HEK293T (cell line): ENCODE data around the gene SLC10A4.

Experiments used
- CTCF ChIA-PET: fragments of 350-600 bp; formaldehyde crosslinking; extraction: SDS; loops from one replicate; lab custom pipeline; 2021; ENCODE audit warnings: antibody characterized with exemption, inconsistent platforms; lab: Yijun Ruan, JAX
- POLR2A ChIA-PET: fragments of 350-600 bp; formaldehyde crosslinking; extraction: SDS; loops from one replicate; lab custom pipeline; 2020; ENCODE audit warnings: antibody characterized with exemption, inconsistent platforms; lab: Yijun Ruan, JAX
- DNase-seq: peaks from one replicate; pipeline ENCODE4 v3.0.0; 2012; ENCODE audit warnings: mixed read lengths; ENCODE audit errors: extremely low spot score
- ARNT ChIP-seq: fragments of 450-650 bp; IDR thresholded peaks from 2 replicates; pipeline ENCODE4 v1.6.1; 2017; ENCODE audit warnings: mild to moderate bottlenecking
- BHLHE40 ChIP-seq: fragments of 450-650 bp; IDR thresholded peaks from 2 replicates; pipeline ENCODE4 v1.6.1; 2016; ENCODE audit warnings: mild to moderate bottlenecking, moderate library complexity, borderline replicate concordance
- CTBP1 ChIP-seq: fragments of 450-650 bp; IDR thresholded peaks from 2 replicates; pipeline ENCODE4 v1.6.1; 2016; ENCODE audit warnings: borderline replicate concordance
- ELF4 ChIP-seq: fragments of 450-650 bp; IDR thresholded peaks from 2 replicates; pipeline ENCODE4 v1.6.1; 2017; ENCODE audit warnings: antibody characterized with exemption
- FOXA1 ChIP-seq: fragments of 450-650 bp; IDR thresholded peaks from 2 replicates; pipeline ENCODE4 v1.6.1; 2016; ENCODE audit warnings: mild to moderate bottlenecking
- FOXK2 ChIP-seq: fragments of 450-650 bp; IDR thresholded peaks from 2 replicates; pipeline ENCODE4 v1.6.1; 2016; ENCODE audit warnings: mild to moderate bottlenecking
- FOXM1 ChIP-seq: fragments of 450-650 bp; IDR thresholded peaks from 2 replicates; pipeline ENCODE4 v1.6.1; 2017; ENCODE audit warnings: mild to moderate bottlenecking, borderline replicate concordance
- HDGF ChIP-seq: fragments of 450-650 bp; IDR thresholded peaks from 2 replicates; pipeline ENCODE4 v1.6.1; 2017; ENCODE audit warnings: antibody characterized with exemption, borderline replicate concordance
- L3MBTL2 ChIP-seq: fragments of 450-650 bp; conservative IDR thresholded peaks from 2 replicates; pipeline ENCODE4 v1.6.1; 2016; ENCODE audit warnings: mild to moderate bottlenecking
- LEF1 ChIP-seq: fragments of 450-650 bp; IDR thresholded peaks from 2 replicates; pipeline ENCODE4 v1.6.1; 2017; ENCODE audit warnings: mild to moderate bottlenecking, borderline replicate concordance
- NFRKB ChIP-seq: fragments of 450-650 bp; IDR thresholded peaks from 2 replicates; pipeline ENCODE4 v1.6.1; 2016; ENCODE audit warnings: mild to moderate bottlenecking, moderate library complexity
- SP1 ChIP-seq: fragments of 450-650 bp; IDR thresholded peaks from 2 replicates; pipeline ENCODE4 v1.6.1; 2017
- SUZ12 ChIP-seq: fragments of 450-650 bp; IDR thresholded peaks from 2 replicates; pipeline ENCODE4 v1.6.1; 2016; ENCODE audit warnings: mild to moderate bottlenecking
- TARDBP ChIP-seq: fragments of 450-650 bp; IDR thresholded peaks from 2 replicates; pipeline ENCODE4 v1.6.1; 2016
- ZNF384 ChIP-seq: fragments of 450-650 bp; IDR thresholded peaks from 2 replicates; pipeline ENCODE4 v1.6.1; 2016
- TF ChIP-seq, protein P1 (sequence below): fragments of 450-650 bp; IDR thresholded peaks from 2 replicates; pipeline ENCODE4 v1.6.1; 2016

SLC10A4 gene

DNA sequence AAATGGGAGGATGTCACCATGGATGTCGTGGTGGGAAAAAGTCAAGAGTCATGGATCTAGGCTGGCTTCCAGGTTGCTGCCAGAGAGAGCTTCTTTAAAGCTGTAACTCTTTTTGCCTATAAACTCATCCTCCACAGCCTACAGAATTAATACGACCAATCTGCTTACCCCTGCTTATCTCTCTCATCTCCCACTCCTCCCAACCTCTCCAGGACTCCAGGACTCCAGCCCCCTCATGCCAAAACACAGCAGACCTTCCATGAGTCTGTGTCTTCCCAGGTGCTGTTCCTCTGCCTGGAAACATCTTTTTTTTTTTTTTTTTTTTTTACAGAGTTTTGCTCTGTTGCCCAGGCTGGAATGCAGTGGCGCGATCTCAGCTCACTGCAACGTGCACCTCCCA, 15.3 kb upstream of the SLC10A4 start:
- TF ChIP-seq HDGF (no peak), CTBP1 (no peak), ELF4 (no peak), ARNT (no peak), FOXM1 (no peak), ZNF384 (no peak), TARDBP (no peak), SUZ12 (no peak), FOXA1 (no peak), L3MBTL2 (no peak), BHLHE40 (no peak)
- ChIA-PET CTCF (interaction anchor here (0.6 kb wide), 1 partner anchor 79 kb away, joined by 3 read pairs; no protein-coding TSS in a partner anchor), POLR2A (no interaction called here)
- no peak for DNase-seq

DNA sequence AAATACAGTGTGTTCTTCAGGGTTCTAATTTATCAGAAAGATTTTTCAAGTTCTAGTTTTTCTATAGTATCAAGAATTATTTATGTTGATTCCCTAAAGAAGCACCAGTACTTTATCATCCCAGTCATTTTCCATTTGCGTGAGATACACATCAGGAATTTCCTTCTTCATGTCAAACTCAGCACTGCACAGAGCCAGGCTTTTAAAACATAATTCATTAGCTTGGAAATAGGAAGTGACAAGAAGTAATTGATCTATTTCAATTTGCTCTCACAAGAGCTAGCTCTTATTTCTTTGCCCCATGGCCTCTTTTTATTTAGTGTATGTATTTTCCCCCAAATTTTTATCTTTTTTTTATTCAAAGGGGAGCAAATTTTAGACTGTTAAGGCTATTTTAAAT, 13.0 kb upstream of the SLC10A4 start:
- ChIA-PET CTCF (no interaction called here), POLR2A (no interaction called here)
- TF ChIP-seq FOXK2 (no peak), TARDBP (no peak)
- DNase-seq = no peak

DNA sequence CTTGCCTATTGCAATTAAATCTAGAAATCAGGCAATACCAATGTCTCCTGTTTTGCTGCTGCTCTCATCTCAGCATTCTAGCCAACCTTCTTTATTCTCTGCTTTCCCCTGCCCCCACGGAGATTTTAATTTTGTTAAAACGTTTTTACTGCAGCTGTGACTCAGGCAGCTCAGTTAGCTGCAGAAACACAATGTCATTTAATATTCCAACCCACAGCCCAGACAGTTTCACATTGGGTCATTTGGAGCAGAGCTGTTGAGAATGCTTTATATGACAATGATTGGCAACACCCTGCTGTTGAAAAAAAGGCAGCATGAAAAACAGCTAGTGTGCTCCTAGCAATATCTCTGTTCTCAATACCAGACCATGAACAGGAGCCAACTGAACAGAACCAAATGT, 12.6 kb upstream of the SLC10A4 start:
- ChIA-PET POLR2A (no interaction called here), CTCF (no interaction called here)
- no peak for DNase-seq
- no peak for TF ChIP-seq ZNF384
- TF ChIP-seq L3MBTL2 = no peak
- TF ChIP-seq LEF1 = no peak
- TF ChIP-seq NFRKB = no peak
- no peak for TF ChIP-seq FOXM1
- no peak for TF ChIP-seq SUZ12
- TF ChIP-seq TARDBP = no peak
- TF ChIP-seq, protein P1, sequence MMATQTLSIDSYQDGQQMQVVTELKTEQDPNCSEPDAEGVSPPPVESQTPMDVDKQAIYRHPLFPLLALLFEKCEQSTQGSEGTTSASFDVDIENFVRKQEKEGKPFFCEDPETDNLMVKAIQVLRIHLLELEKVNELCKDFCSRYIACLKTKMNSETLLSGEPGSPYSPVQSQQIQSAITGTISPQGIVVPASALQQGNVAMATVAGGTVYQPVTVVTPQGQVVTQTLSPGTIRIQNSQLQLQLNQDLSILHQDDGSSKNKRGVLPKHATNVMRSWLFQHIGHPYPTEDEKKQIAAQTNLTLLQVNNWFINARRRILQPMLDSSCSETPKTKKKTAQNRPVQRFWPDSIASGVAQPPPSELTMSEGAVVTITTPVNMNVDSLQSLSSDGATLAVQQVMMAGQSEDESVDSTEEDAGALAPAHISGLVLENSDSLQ = no peak
- no peak for TF ChIP-seq FOXA1
- no peak for TF ChIP-seq SP1
- no peak for TF ChIP-seq FOXK2
- no peak for TF ChIP-seq ELF4
- TF ChIP-seq BHLHE40 = no peak
- TF ChIP-seq CTBP1 = no peak
- no peak for TF ChIP-seq ARNT

DNA sequence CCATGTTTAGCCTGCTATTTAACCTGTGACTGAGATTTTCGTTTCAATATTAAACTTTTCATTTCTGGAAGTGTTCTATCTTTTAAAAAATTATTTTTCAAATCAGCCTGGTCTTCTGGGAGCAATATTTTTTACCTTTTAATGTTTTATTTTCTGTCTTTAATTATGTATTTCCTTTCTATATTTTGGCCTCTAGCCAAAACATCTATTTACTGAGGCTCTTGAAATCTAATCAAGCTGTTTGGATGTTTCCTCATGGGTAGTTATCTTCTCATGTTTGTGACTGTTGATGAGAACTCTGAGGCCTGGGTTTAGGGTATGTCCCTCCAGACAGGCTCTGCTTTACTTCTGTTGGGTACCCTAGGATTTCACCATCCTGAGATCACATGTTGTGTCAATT, 10.3 kb upstream of the SLC10A4 start:
- ChIA-PET POLR2A (no interaction called here), CTCF (no interaction called here)
- TF ChIP-seq FOXA1 (no peak), LEF1 (no peak), ELF4 (no peak), FOXK2 (no peak)
- DNase-seq = no peak

DNA sequence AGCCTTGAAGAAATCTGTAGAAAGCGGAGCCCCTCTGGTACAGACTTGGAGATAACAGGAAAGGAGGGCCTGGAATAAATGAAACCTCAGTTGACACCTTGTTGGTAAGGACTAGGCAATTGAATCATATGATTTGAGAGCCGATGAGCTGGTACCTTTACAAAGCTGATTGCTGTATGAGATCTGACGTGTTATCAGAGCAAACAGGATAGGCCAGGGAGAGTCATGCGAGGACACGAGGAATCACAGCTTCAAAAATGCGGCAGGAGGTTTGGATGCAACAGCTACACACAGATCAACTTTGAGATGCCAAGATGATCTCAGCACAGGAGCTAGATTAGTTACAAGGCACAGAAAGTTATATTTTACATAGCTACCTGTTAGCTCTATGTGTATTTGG, 7.4 kb upstream of the SLC10A4 start:
- CTCF ChIA-PET = interaction anchor here (1.6 kb wide), 1 partner anchor 11 kb away, joined by 8 read pairs; no protein-coding TSS in a partner anchor
- POLR2A ChIA-PET = no interaction called here
- TF ChIP-seq HDGF = no peak
- no peak for TF ChIP-seq SP1
- TF ChIP-seq ZNF384 = no peak
- no peak for TF ChIP-seq TARDBP
- TF ChIP-seq, protein P1 = no peak
- no peak for TF ChIP-seq FOXK2
- no peak for TF ChIP-seq FOXM1
- no peak for TF ChIP-seq CTBP1
- no peak for TF ChIP-seq ARNT
- no peak for TF ChIP-seq FOXA1
- no peak for TF ChIP-seq LEF1
- no peak for TF ChIP-seq ELF4
- no peak for TF ChIP-seq SUZ12
- TF ChIP-seq L3MBTL2 = no peak
- no peak for TF ChIP-seq NFRKB
- no peak for TF ChIP-seq BHLHE40
- DNase-seq = no peak

DNA sequence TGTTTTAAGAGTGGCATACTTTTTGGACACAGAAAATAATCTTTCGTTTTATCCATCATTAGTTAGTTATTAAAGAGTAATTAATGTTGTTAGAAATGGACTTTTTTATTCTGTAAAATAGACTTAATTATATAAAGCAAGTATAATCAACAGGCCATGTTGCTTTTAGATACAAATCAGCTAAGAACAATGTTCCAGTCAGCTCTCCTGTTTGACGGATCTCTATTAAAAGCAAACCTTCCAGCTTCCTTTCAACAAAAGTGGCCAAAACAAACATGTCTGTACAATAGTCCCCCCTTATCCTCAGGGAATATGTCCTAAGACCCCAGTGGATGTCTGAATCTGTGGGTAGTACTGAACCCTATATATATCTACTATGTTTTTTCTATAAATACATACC, 4.9 kb upstream of the SLC10A4 start:
- CTCF ChIA-PET = no interaction called here
- POLR2A ChIA-PET = no interaction called here
- DNase-seq = no peak
- TF ChIP-seq SP1 (no peak), HDGF (no peak), L3MBTL2 (no peak), CTBP1 (no peak), NFRKB (no peak), LEF1 (no peak), ELF4 (no peak), SUZ12 (no peak), TARDBP (no peak), ARNT (no peak)

DNA sequence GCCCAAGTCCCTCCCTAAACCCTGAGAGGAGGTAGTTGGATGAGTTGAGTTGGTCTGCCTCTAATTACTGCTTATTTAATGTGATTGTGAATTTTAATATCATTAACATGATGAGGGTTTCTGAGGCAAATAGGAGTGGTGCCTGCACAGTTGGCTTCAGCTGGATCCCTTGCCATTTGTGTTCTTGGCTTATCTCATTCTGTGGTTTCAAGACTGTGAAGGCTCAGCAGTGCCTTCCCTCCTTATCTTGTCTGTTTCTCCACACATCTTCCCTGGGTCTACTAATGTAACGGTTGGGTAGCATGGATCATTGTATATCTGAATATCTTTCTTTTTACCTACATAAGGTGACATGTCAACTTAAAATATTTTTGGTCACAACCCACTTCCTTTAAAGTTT, 1.6 kb upstream of the SLC10A4 start:
- ChIA-PET POLR2A (no interaction called here), CTCF (no interaction called here)
- no peak for DNase-seq
- no peak for TF ChIP-seq ZNF384
- no peak for TF ChIP-seq LEF1
